ENCODE results near the gene HHATL. TPM values are rescaled to one million over a fixed set of nuclear protein-coding genes. Genes with fewer than 3 reads are reported as not detected.

The HHATL gene
- total RNA-seq, 1 donor from 2014 or later: 0.73 TPM

- DNase-seq (ENCODE audit: low spot score): no peak
Observed at GRCh38 chr3:42684632-42685362, 17.8 kb downstream of the HHATL start.

DNA sequence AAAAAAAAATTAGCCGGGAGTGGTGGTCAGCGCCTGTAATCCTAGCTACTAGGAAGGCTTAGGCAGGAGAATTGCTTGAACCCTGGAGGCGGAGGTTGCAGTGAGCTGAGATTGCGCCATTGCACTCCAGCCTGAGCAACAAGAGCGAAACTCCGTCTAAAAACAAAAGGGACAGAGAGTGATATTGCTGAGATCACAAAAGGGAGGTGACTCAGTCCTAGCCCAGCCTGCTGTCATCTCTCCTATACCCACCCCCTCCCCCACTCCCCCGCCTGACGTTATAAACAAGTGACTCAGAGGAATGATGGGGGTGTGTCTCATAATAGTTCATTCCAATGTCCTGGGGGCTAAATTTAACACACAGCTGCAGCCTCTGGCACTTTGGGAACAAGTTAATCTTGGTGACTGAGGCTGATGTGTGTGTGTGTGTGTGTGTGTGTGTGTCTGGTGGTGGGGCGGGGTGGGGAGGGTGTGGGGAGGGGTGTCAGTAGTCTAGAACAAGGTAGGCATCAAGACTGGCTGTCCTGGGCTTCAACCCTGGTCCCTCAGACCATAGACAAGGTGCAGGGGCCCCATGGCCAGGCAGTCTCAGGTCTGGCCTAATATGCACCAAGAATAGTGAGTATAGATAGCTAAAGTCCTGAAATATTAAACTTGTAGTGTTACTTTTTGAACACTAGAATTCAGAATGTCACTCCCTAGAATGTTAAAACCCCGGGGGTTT, 18.6 kb downstream of the HHATL start:
- DNase-seq (ENCODE audit: low spot score): peak; percentile 76

DNA sequence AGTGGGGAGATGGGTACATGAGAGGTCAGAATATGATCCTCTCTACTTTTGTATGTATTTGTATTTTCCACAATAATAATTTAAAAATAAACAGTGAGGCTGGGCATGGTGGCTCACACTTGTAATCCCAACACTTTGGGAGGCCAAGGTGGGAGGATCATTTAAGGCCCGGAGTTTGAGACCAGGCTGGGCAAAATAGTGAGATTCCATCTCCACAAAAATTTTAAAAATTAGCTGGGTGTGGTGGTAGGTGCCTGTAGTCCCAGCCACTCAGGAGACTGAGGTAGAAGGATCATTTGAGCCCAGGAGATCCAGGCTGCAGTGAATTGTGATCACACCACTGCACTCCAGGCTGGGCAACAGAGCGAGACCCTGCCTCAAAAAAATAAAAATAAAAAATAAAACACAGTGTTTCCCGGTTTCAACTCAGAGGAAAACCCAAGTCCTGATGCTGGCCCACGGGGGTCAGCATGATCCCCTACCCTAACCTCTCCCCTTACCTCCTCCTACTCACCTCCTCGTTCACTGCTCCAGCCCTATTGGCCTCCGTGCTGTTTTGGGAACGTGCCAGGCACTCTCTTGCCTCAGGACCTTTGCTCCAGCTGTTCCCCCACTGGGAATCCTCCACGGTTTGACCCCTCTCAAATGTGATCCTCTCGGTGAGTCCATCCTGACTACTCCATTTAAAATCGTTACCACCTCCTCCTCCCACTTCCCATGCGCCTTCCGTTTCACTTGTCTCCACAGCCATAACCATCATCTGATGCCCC, 20.1 kb downstream of the HHATL start:
- no peak for DNase-seq (ENCODE audit: low spot score)

- DNase-seq (ENCODE audit: low spot score): no peak
Observed at GRCh38 chr3:42681361-42682038, 21.1 kb downstream of the HHATL start.

GRCh38 chr3:42680806-42681205, 21.8 kb downstream of the HHATL start:
- no peak for DNase-seq (ENCODE audit: low spot score)

- no peak for DNase-seq (ENCODE audit: low spot score)
Observed at GRCh38 chr3:42680271-42680670, 22.3 kb downstream of the HHATL start.

- no peak for DNase-seq (ENCODE audit: low spot score)
Observed at GRCh38 chr3:42678447-42678846, 24.2 kb downstream of the HHATL start.

GRCh38 chr3:42675909-42676308, 26.7 kb downstream of the HHATL start:
- no peak for DNase-seq (ENCODE audit: low spot score)

- no peak for DNase-seq (ENCODE audit: low spot score)
Observed at GRCh38 chr3:42674146-42674545, 28.5 kb downstream of the HHATL start.

- peak; percentile 29 for DNase-seq (ENCODE audit: low spot score)
Observed at GRCh38 chr3:42673082-42673481, 29.5 kb downstream of the HHATL start.

- DNase-seq (ENCODE audit: low spot score): no peak
Observed at GRCh38 chr3:42672515-42672914, 30.1 kb downstream of the HHATL start.

GRCh38 chr3:42670670-42671069, 31.9 kb downstream of the HHATL start:
- no peak for DNase-seq (ENCODE audit: low spot score)

GRCh38 chr3:42670051-42670576, 32.5 kb downstream of the HHATL start:
- no peak for DNase-seq (ENCODE audit: low spot score)

GRCh38 chr3:42668793-42669217, 33.8 kb downstream of the HHATL start:
- DNase-seq (ENCODE audit: low spot score): peak; percentile 39

- peak; percentile 37 for DNase-seq (ENCODE audit: low spot score)
Observed at GRCh38 chr3:42668413-42668760, 34.2 kb downstream of the HHATL start.

DNA sequence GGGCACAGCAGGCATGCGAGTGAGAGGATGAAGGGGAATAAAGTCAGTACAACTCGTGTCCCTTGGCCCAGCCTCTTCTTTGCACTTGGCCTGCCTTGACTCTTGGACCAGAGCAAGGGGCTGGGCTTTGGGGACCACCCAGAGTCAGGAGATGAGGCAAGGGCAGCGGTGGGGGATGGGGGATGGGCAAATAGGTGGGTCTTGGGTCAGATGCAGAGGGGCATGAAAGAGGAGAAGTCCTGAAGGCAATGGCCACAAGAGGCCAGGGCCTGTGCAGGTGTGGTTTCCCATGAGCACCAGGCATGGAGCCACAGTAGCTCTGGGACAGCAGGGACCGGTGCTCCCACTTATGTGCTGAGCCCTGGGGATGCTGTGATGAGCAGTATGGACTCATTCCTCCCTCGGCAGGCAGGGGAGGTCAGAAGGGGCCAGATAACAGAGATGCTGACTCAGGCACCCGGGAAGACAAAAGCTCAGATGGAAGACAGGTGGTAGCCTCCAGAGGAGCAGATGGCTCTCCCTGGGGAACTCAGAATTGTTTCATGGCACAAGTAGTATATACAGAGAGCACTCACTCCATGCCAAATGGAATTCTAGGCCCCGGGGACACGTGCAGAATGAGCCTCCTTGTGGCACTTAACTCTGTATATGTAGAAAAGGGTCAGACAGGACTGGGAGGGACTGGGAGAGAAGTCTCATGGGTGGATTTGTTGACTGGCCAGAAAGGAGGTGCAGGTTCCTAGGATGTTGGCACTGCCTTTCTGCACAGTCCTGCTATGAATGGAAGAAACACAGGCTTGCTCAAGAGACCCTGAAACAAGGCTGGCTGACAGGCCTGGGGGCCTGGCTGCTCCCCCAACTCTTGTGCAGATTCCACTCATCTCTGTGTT, 34.8 kb downstream of the HHATL start:
- DNase-seq (ENCODE audit: low spot score): no peak

DNA sequence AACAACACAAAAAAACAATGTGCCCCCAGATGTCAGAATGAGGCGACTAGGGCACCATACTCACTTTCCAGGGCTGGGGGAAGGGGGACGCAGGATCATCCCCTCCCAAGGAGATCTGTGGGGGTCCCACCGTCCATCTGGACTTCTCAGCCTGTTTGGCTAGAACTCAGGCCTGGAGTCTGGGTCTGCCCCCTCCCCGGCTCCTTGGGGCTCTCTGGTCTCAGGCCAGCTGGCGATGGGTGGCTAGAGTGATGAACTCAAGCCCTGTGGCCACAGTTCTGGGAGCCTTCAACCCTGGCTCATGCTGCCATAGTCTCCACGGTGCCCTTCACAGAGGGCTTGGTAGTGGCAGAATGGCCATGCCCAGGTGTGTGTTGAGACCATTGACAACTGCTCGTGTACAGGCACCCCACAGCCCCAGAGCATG, 35.5 kb downstream of the HHATL start:
- DNase-seq (ENCODE audit: low spot score): no peak

- DNase-seq (ENCODE audit: low spot score): no peak
Observed at GRCh38 chr3:42666577-42666998, 36.0 kb downstream of the HHATL start.

DNA sequence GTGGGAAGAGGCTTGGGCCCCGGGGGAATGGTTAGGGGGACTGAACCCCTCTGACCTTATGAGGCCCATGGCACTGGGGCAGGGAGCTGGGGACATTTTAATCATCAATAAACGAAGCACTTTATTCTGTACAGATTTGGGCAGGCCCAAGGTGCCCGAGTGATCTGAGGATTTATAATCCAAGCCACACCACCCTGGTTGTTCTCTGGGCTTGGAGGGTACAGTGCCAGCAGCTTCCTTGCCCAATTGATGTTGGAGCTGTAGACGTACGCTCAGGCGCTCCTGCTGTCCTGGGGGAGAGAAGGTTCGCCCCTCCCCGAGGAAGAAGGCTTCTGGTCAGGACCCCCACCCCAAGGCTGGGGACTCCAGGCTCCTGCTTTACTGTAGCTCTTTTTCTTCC, 36.6 kb downstream of the HHATL start:
- DNase-seq (ENCODE audit: low spot score): no peak

- DNase-seq (ENCODE audit: low spot score): no peak
Observed at GRCh38 chr3:42665050-42665878, 37.3 kb downstream of the HHATL start.

Data from ureter (tissue), 1 donor.